GM12864 (cell line): ENCODE measurements around the gene SH3D21.

Experiments used
- DNase-seq: peaks from one replicate; pipeline ENCODE4 v3.0.0-alpha.2; 2011; ENCODE audit warnings: low read depth
- H3K4me3 ChIP-seq: 2 replicates; pipeline ENCODE4 v1.5.1; 2011; ENCODE audit warnings: mild to moderate bottlenecking, low read depth, low read length, control low read depth
- TF ChIP-seq, protein P1 (sequence below): IDR thresholded peaks from 2 replicates; pipeline ENCODE4 v1.5.1; 2011; ENCODE audit warnings: low read depth, mild to moderate bottlenecking, moderate library complexity, low read length, control low read depth, inconsistent platforms; ENCODE audit errors: missing control alignments

Gene SH3D21

DNA sequence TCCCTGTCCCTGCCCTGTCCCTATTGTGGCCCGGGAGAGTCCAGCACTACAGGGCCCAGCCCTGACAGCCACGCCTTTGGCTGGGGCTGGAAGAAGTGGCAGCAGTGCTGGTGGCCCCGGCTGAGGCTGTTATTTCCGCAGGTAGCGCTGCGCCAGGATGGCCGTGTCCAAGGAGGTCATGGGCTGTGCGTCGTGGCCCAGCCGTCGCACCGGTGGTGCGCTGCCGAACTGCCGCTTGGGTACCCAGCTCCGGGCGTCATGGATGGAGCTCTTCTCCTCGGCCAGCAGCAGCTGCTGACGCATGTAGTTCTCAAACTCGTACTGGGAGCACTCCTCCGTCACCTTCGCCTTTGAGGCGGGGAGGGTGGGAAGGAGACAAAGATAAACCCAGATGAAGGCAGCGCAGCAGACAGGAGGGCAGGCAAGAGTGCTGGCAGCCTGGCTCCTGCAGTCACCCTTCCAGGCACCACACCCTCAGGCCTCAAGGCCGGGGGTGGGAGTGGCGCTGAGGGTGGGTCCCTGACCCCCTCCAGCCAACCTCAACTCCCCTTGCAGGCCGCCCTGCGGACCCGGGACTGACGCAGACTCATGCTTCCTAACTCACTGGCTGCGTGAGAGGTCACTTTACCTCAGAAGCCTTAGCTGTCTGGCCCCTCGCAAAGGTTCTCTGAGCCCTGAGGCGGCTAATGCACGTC lies 35.6 kb downstream of the SH3D21 start:
- TF ChIP-seq, protein P1, sequence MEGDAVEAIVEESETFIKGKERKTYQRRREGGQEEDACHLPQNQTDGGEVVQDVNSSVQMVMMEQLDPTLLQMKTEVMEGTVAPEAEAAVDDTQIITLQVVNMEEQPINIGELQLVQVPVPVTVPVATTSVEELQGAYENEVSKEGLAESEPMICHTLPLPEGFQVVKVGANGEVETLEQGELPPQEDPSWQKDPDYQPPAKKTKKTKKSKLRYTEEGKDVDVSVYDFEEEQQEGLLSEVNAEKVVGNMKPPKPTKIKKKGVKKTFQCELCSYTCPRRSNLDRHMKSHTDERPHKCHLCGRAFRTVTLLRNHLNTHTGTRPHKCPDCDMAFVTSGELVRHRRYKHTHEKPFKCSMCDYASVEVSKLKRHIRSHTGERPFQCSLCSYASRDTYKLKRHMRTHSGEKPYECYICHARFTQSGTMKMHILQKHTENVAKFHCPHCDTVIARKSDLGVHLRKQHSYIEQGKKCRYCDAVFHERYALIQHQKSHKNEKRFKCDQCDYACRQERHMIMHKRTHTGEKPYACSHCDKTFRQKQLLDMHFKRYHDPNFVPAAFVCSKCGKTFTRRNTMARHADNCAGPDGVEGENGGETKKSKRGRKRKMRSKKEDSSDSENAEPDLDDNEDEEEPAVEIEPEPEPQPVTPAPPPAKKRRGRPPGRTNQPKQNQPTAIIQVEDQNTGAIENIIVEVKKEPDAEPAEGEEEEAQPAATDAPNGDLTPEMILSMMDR, result no peak
- no peak for DNase-seq
- H3K4me3 ChIP-seq, result no peak overlapping the region

DNA sequence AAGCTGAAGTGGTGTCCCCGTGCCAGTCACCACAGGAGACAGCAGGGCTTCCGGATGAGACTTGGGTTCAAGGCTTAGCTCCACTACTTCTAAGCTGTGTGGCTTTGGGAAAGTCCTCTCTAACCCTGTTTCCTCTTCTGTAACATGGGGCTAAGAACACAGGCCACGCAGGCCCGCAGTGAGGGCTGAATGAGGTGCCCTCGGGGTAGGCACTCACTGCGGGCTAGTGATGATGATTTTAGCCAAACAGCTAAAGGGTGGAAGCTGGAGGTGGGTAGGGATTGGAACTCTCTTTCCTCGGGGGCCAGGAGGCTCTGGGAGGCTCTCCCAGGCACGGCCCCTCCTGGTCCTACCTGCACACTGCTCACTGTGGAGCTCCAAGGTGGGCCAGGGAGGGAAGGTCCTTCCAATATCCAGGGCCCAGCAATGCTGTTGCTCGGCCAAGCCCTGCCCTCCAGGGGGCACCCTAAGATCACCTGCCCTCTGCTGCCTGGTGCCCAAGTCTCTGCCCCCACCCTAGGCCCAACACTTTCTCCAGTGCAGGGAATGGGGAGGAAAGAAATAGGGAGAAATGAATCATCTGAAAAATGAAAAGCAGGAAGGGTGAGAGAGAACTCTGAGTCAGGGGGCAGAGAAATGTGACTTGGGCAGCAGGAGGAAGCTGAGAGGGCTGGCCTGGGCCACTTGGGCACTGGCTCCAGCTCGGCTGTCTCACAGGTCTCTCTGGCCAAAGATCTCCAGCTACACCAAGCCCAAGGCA lies 36.4 kb downstream of the SH3D21 start:
- TF ChIP-seq, protein P1, result peak; percentile 71
- no peak overlapping the region for H3K4me3 ChIP-seq
- no peak for DNase-seq

DNA sequence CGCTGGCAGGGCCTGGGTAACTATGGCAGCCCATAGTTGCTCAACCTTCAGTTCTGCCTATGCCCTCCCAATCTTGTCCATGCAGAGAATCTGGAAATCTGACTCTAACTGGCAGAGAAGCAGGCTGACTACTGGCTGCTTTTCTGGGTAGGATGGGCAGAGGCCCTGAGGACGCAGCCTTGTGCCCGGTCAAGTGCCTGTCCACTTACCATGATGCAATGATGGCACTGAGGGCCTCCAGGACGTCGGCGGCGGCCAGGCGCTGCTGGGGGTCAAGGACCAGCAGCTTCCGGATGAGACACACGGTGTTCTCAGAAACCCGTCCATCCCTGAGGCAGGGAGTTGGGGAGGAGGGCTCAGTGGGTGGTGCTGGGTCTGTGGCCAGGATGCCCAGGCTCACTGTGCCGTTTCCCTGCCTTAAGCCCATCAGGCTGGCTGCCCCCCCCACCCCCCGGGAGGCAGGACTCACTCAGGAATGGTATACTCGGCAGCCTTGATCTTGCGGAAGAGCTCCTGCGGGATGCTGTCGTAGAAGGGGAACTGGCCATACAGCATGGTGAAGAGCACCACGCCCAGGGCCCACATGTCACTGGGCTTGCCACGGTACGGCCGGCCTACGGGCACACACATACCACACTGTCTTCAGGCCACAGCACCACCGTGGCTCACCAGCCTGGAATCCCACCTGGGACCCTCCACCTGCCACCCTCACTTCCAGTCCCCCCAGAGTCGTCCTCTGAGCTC lies 37.7 kb downstream of the SH3D21 start:
- no peak overlapping the region for H3K4me3 ChIP-seq
- TF ChIP-seq, protein P1, result no peak
- no peak for DNase-seq

DNA sequence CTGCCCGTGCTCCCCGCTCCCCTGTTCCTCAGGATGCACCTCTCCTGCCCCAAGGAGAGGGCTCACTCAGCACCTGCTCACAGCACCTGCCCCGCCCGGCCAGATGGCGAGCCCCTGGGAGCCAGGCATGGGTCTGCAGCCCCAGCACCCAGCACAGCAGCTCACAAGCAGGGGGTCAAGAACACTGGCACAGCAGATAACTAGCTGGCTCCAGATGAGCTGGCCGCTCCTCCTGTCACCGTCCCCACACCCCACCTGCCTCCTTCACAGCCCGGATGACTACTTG lies 38.2 kb downstream of the SH3D21 start:
- H3K4me3 ChIP-seq, result no peak overlapping the region
- no peak for DNase-seq
- TF ChIP-seq, protein P1, result no peak

DNA sequence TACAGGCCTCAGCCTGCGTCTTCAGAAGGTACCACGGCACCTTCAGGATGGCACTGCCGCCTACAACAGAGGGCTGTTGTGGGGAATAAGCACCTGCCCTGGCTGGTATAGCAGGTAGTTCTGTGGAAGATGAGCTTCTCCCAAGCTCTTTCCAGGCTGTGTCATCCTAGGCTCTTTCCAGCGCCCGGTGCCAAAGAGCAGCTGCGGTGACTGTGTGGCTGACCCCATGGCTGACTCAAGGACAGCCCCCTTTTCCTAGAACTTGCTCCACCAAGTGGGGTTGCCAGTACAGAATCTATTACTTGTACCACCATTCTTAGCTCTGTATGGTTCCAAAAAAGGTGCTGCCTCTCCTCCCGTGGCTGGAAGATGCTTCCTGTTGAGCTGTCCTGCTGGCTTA lies 39.2 kb downstream of the SH3D21 start:
- TF ChIP-seq, protein P1, result no peak
- no peak for DNase-seq
- H3K4me3 ChIP-seq, result no peak overlapping the region

DNA sequence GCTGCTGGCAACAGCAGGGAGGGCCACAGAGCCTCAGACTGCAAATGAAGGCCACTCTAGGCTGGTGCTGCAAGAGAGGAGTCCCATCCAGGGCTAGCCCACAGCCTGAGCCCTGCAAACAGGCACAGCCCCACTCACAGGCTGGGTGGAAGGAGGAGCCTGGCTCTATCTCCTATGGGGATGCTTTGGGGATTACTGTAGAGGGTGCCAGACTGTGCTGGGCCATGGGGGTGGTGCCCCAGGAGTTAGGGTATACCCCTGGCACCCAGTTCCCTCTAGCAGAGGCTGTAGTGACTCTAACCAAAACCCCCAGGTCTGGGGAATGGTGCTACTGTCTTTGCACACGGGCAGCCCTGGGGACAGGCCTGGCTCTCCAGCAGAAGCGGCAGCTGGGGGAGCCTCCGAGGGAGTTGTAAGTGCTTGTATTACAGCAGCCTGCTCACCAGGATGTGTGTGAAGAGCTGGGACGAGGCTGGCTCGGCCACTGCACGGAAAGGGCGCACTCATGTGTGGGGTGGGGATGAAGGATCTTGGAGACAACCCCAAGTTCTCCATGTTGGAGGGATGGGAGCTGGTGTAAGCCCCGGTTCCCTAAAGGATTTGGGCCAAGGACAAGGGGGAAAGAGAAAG lies 40.7 kb downstream of the SH3D21 start:
- no peak for DNase-seq
- no peak overlapping the region for H3K4me3 ChIP-seq
- TF ChIP-seq, protein P1, result no peak
